Endodermal cell (in vitro differentiated cells): Measurements from ENCODE around the gene TOP3B. TPM values are rescaled to one million over a fixed set of nuclear protein-coding genes. Genes with fewer than 3 reads are reported as not detected.
"Not testable (repeated sequence)": the region's sequence is repeated elsewhere in the genome, so short reads cannot be mapped to it uniquely, and the experiment has no call there.

Experiments used
- DNase-seq: peaks from one replicate; pipeline ENCODE4 v3.0.0-alpha.2; 2017
- H3K27ac ChIP-seq: 2 replicates; pipeline ENCODE4 v1.5.1; 2013; ENCODE audit warnings: mild to moderate bottlenecking, low read depth, low read length, moderate library complexity
- H3K27me3 ChIP-seq: 2 replicates; pipeline ENCODE4 v1.6.1; 2013; ENCODE audit warnings: mild to moderate bottlenecking, low read length, moderate library complexity; ENCODE audit not compliant: insufficient read depth, control insufficient read depth, poor library complexity, severe bottlenecking
- H3K36me3 ChIP-seq: 2 replicates; pipeline ENCODE4 v1.7.0; 2013; ENCODE audit warnings: mild to moderate bottlenecking, low read length, moderate library complexity; ENCODE audit not compliant: control insufficient read depth, insufficient read depth
- H3K4me1 ChIP-seq: one replicate; pipeline ENCODE4 v1.7.0; 2013; ENCODE audit warnings: low read length; ENCODE audit not compliant: control insufficient read depth, insufficient read depth
- H3K4me3 ChIP-seq: 2 replicates; pipeline ENCODE4 v1.5.1; 2013; ENCODE audit warnings: mild to moderate bottlenecking, low read length, moderate library complexity
- H3K9ac ChIP-seq: 2 replicates; pipeline ENCODE4 v1.6.1; 2013; ENCODE audit warnings: mild to moderate bottlenecking, low read length, moderate library complexity; ENCODE audit not compliant: poor library complexity, severe bottlenecking; ENCODE audit errors: extremely low read depth
- H3K9me3 ChIP-seq: 2 replicates; pipeline ENCODE4 v1.6.1; 2013; ENCODE audit warnings: mild to moderate bottlenecking, low read length, moderate library complexity; ENCODE audit not compliant: control insufficient read depth
- H3K27ac Mint-ChIP-seq: 2 replicates; pipeline ENCODE4 v1.8.0; 2020; ENCODE audit warnings: mixed read lengths
- H3K27me3 Mint-ChIP-seq: 2 replicates; pipeline ENCODE4 v1.8.0; 2021; ENCODE audit warnings: mild to moderate bottlenecking, mixed read lengths; ENCODE audit not compliant: insufficient read depth
- H3K36me3 Mint-ChIP-seq: 2 replicates; pipeline ENCODE4 v1.8.0; 2020; ENCODE audit warnings: low read depth, mixed read lengths
- H3K4me1 Mint-ChIP-seq: 2 replicates; pipeline ENCODE4 v1.8.0; 2020; ENCODE audit warnings: mixed read lengths
- H3K4me3 Mint-ChIP-seq: 2 replicates; pipeline ENCODE4 v1.8.0; 2020; ENCODE audit warnings: mild to moderate bottlenecking, moderate library complexity, mixed read lengths
- H3K9me3 Mint-ChIP-seq: 2 replicates; pipeline ENCODE4 v1.8.0; 2020; ENCODE audit warnings: mild to moderate bottlenecking, mixed read lengths
- WGBS, 2 experiments: methylation state at CpG; one replicate each; pipeline versions ENCODE4 v1.1.5 to v1.1.7; 2013; ENCODE audit warnings: missing lambda C conversion rate in 2 of 2, mixed read lengths in 1 of 2; ENCODE audit not compliant: insufficient coverage in 1 of 2, insufficient read length in 1 of 2; 5-methylcytosine and 5-hydroxymethylcytosine counted together
- total RNA-seq, 2 donors: library from RNA; stranded (reverse); fragmentation: NEBNext Ultra II Directional in 1 of 2; extraction: Animal tissue kit (Norgen Biotek cat#: 25700) in 1 of 2; gene quantifications; 2 replicates in 1 of 2; 3 replicates in 1 of 2; pipeline ENCODE4 v1.2.1, GENCODE V29; 2021
- TF ChIP-seq, protein P1 (sequence below): fragments of 200-600 bp; sonication (generic); conservative IDR thresholded peaks from 2 replicates; pipeline ENCODE4 v1.5.0; 2021; ENCODE audit warnings: antibody characterized with exemption, mild to moderate bottlenecking

The TOP3B gene
- total RNA-seq, 2 donors from 2014 or later, result 68.8 to 71.9 TPM

DNA sequence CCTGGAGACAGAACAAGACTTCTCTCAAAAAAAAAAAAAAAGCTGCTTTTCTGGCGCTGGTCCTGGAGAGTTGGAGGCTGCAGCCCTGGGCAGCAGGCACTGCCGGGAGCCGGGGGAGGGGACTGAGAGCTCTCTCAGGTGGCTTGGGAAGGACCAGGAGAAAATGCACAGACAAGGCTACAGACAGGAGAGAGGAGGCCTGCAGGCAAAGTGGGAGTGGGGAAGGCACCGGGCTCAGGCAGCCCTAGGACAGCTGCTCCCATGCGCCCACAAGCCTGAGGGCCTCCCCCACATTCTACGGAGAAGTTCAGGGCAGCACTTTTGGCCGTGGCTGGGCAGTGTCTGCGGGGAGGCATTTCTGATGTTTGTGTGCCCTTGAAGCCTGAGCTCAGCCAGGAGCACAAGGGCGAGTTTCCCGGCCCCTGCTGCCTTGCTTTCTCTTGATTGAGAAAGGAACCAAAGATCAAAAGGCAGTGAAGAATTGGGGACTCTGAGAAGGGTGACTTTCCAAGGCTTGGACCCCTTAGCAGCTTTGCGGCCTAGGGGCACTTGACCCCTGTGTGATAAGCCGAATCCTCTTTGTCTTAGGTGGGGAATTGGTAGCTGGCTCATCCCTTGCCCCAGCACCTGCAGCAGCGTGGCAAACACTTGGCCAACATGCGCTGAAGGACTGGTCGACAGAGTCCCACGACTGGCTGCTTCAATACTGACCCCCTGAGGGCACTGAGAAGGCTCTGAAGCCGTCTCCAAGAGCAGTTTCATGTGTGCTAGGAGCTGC is 65.2 kb downstream of the TOP3B start:
- no peak overlapping the region for H3K9ac ChIP-seq
- H3K27me3 Mint-ChIP-seq, result no peaks in the 10 kb centered on the region
- peaks cover 20% of the 10 kb centered on the region for H3K4me1 Mint-ChIP-seq
- TF ChIP-seq, protein P1, sequence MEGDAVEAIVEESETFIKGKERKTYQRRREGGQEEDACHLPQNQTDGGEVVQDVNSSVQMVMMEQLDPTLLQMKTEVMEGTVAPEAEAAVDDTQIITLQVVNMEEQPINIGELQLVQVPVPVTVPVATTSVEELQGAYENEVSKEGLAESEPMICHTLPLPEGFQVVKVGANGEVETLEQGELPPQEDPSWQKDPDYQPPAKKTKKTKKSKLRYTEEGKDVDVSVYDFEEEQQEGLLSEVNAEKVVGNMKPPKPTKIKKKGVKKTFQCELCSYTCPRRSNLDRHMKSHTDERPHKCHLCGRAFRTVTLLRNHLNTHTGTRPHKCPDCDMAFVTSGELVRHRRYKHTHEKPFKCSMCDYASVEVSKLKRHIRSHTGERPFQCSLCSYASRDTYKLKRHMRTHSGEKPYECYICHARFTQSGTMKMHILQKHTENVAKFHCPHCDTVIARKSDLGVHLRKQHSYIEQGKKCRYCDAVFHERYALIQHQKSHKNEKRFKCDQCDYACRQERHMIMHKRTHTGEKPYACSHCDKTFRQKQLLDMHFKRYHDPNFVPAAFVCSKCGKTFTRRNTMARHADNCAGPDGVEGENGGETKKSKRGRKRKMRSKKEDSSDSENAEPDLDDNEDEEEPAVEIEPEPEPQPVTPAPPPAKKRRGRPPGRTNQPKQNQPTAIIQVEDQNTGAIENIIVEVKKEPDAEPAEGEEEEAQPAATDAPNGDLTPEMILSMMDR, result no peak
- no peak overlapping the region for H3K27ac ChIP-seq
- H3K36me3 ChIP-seq, result no peaks in the 10 kb centered on the region
- no peak for DNase-seq
- no peak overlapping the region for H3K4me3 ChIP-seq
- H3K36me3 Mint-ChIP-seq, result peaks cover 2% of the 10 kb centered on the region
- H3K4me3 Mint-ChIP-seq, result no peak overlapping the region
- H3K27ac Mint-ChIP-seq, result peak overlapping the region; percentile 46
- no peaks in the 10 kb centered on the region for H3K9me3 Mint-ChIP-seq
- WGBS, 2 experiments, result 65 to 75% methylated on average over 11 to 17 of the region's 17 CpGs
- H3K27me3 ChIP-seq, result no peaks in the 10 kb centered on the region
- H3K9me3 ChIP-seq, result no peaks in the 10 kb centered on the region
- H3K4me1 ChIP-seq, result peaks cover 5% of the 10 kb centered on the region

DNA sequence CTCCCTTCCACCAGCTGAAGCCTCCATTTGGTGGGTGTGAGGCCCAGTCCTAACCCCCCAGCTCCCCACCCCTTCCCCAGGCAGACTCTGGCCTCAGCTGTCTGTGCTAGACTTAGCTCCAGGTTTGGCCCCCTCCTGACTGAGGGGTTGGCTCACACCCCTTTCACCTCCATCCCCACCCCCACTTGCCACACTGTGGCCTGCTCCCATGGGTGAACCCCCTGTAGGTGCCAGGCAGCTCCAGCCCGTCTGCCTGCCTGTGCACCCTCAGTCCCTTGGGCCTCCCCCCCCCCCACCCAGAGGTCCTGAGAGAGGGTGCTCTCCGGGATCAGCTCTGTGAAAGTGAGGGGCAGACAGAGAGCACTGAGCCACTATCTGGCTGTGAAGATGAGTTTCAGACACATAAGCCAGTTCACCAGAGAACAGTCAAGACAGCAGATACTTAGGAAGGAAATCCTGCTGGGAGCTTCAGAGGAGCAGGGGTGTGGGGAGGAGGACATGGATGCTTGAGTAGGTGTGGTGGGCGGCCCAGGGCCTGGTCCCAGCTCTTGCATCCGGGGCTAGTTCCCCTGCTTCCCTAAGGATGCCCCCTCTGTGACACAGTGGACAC is 66.2 kb downstream of the TOP3B start:
- DNase-seq, result no peak
- TF ChIP-seq, protein P1, result no peak

DNA sequence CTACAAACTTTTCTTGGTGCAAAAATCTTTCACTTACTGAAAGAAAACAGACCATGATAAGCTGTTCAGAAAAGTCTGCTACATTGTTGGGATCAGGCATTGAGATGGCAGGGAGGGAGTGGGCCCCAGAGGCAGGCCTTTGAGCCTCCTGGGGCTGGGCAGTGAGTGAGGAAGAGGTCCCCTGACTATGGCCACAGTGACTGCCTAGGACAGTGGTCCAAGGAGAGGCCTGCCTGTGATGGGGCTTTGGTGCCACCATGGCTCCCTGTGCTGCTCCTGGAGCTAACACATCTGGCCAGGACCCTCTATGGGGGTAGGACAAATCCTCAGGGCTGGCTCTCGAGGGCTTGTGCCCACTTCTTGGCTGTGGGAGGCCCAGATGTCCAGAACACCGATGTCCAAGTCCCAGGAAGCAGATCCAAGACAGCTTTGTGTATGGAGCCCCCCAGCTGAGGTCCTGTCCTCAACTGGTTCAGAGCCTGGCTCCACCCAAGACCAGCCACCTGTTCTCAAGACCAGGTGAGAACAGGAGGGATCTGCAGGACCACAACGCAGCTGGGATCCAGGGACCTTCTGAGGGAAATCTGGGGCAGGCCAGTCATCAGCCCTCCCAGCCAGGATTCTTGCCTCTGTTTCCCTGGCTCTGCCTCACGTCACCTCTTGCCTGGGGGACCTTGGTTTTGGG is 66.8 kb downstream of the TOP3B start:
- DNase-seq, result peak; percentile 37
- H3K4me1 Mint-ChIP-seq, result peaks cover 13% of the 10 kb centered on the region
- H3K9me3 Mint-ChIP-seq, result no peaks in the 10 kb centered on the region

More for the DNA sequence above, 66.2 kb downstream of the TOP3B start:
- H3K36me3 Mint-ChIP-seq, result peaks cover 2% of the 10 kb centered on the region
- no peak overlapping the region for H3K4me3 ChIP-seq
- H3K4me1 ChIP-seq, result peaks cover 2% of the 10 kb centered on the region
- H3K36me3 ChIP-seq, result no peaks in the 10 kb centered on the region
- H3K9me3 ChIP-seq, result no peaks in the 10 kb centered on the region
- no peak overlapping the region for H3K27ac ChIP-seq
- H3K4me3 Mint-ChIP-seq, result no peak overlapping the region
- H3K27me3 ChIP-seq, result no peaks in the 10 kb centered on the region
- 77 to 83% methylated on average over 2 to 4 of the region's 4 CpGs for WGBS, 2 experiments
- no peak overlapping the region for H3K27ac Mint-ChIP-seq
- no peaks in the 10 kb centered on the region for H3K27me3 Mint-ChIP-seq
- H3K4me1 Mint-ChIP-seq, result peaks cover 16% of the 10 kb centered on the region
- H3K9ac ChIP-seq, result no peak overlapping the region
- H3K9me3 Mint-ChIP-seq, result no peaks in the 10 kb centered on the region

GRCh38 chr22:21914033-21914642 is 68.4 kb downstream of the TOP3B start:
- H3K9me3 ChIP-seq, H3K9ac ChIP-seq, H3K4me3 ChIP-seq, H3K27me3 Mint-ChIP-seq, H3K36me3 Mint-ChIP-seq, H3K27ac ChIP-seq, H3K27ac Mint-ChIP-seq, DNase-seq, H3K9me3 Mint-ChIP-seq, H3K4me3 Mint-ChIP-seq, H3K27me3 ChIP-seq, H3K4me1 ChIP-seq, H3K36me3 ChIP-seq: not testable (repeated sequence)
- peaks cover 13% of the 10 kb centered on the region for H3K4me1 Mint-ChIP-seq
- 92 to 93% methylated on average over 4 to 6 of the region's 8 CpGs for WGBS, 2 experiments

More for the DNA sequence above, 66.8 kb downstream of the TOP3B start:
- no peaks in the 10 kb centered on the region for H3K27me3 ChIP-seq
- WGBS, 2 experiments, result 90 to 92% methylated on average over 3 to 4 of the region's 4 CpGs
- no peaks in the 10 kb centered on the region for H3K4me1 ChIP-seq
- no peak overlapping the region for H3K9ac ChIP-seq
- no peak overlapping the region for H3K27ac ChIP-seq
- H3K27me3 Mint-ChIP-seq, result no peaks in the 10 kb centered on the region
- H3K4me3 Mint-ChIP-seq, result no peak overlapping the region
- no peak overlapping the region for H3K4me3 ChIP-seq
- peaks cover 2% of the 10 kb centered on the region for H3K36me3 Mint-ChIP-seq
- H3K36me3 ChIP-seq, result no peaks in the 10 kb centered on the region
- TF ChIP-seq, protein P1, result no peak
- H3K9me3 ChIP-seq, result no peaks in the 10 kb centered on the region
- no peak overlapping the region for H3K27ac Mint-ChIP-seq
